Measurements from ENCODE around the gene P3H1. TPM values are rescaled to one million over a fixed set of nuclear protein-coding genes. Genes with fewer than 3 reads are reported as not detected.

The P3H1 gene
- total and polyA plus RNA-seq, 2 of the 13 experiments (the other 11 are each of a cell fraction or from before 2014, with no cell fraction given): 64.6 to 120 TPM

GRCh38 chr1:42743317-42744147 is 23.3 kb downstream of the P3H1 start:
- FAIRE-seq (no peak), DNase-seq (ENCODE audit: low spot score) (no peak), ATAC-seq (no peak)
- Histone ChIP-seq H3K9me3 (ENCODE audit: low read length) (no peaks in the 10 kb centered on the region), H4K20me1 (ENCODE audit: insufficient read depth, low read length) (no peaks in the 10 kb centered on the region), H3K4me2 (ENCODE audit: low read depth, low read length) (no peak overlapping the region), H2AFZ (ENCODE audit: low read length) (no peak overlapping the region), H3K27ac (ENCODE audit: extremely low read length, insufficient read depth, low read length) (no peak overlapping the region), H3K79me2 (ENCODE audit: insufficient read depth, low read length) (no peaks in the 10 kb centered on the region), H3K4me1 (ENCODE audit: insufficient read depth, low read length) (peaks cover 50% of the 10 kb centered on the region), H3K36me3 (replicated peaks in 1 of 2; ENCODE audit: control insufficient read depth in 1 of 2, insufficient read depth in 2 of 2, low read length in 2 of 2) (peaks cover 9 to 25% of the 10 kb centered on the region in 2 experiments; a peak in 3 of 5 replicates), H3K9ac (ENCODE audit: insufficient read depth, low read depth, low read length) (no peak overlapping the region), H3K27me3 (ENCODE audit: control insufficient read depth in 1 of 2, insufficient read depth in 2 of 2, low read length in 2 of 2) (no peaks in the 10 kb centered on the region), H3K4me3 (replicated peaks in 1 of 3; ENCODE audit: insufficient read depth in 1 of 3, low read depth in 2 of 3, low read length in 3 of 3) (no peak overlapping the region)
- intact Hi-C loops (cut with micrococcal nuclease; ENCODE audit: unreplicated experiment): loop anchor here (5.0 to 10.0 kb wide), 2 partner anchors 166 to 409 kb away; partner anchors contain the start of gene FOXJ3
- WGBS (ENCODE audit: low lambda C conversion rate): 82% methylated on average over 21 of the region's 21 CpGs
- BruUV-seq (replicated peaks): no TSS peak
- ChIA-PET CTCF (ENCODE audit: low intra/inter-chr PET ratio, low total read pairs) (no interaction called here), POLR2A (interaction anchor here (1.3 kb wide), 1 partner anchor 61 kb away, joined by 4 read pairs; the partner anchor contains the start of gene YBX1)
- in situ Hi-C loops (cut with HindIII; ENCODE audit: extremely low pct_ligation_motif_present, low pct_unique_long_range_greater_than_20kb): loop anchor here (10.0 to 25.0 kb wide), 2 partner anchors 406 to 599 kb away; partner anchors contain the start of gene FOXJ3
- TF ChIP-seq ZNF280D (CRISPR knock-in tag; IDR thresholded peaks at IDR 0.05): no peak
- no peak for TF ChIP-seq ZFP1 (CRISPR knock-in tag; IDR thresholded peaks at IDR 0.05)
- TF ChIP-seq, protein P1, sequence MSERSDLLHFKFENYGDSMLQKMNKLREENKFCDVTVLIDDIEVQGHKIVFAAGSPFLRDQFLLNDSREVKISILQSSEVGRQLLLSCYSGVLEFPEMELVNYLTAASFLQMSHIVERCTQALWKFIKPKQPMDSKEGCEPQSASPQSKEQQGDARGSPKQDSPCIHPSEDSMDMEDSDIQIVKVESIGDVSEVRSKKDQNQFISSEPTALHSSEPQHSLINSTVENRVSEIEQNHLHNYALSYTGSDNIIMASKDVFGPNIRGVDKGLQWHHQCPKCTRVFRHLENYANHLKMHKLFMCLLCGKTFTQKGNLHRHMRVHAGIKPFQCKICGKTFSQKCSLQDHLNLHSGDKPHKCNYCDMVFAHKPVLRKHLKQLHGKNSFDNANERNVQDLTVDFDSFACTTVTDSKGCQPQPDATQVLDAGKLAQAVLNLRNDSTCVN (CRISPR knock-in tag; IDR thresholded peaks at IDR 0.05; ENCODE audit: borderline replicate concordance): no peak
- TF ChIP-seq SMAD3 (CRISPR knock-in tag; IDR thresholded peaks at IDR 0.05): no peak
- TF ChIP-seq HOXA3 (CRISPR knock-in tag; IDR thresholded peaks at IDR 0.05): no peak
- no peak for TF ChIP-seq ZNF224 (CRISPR knock-in tag; IDR thresholded peaks at IDR 0.05)
- TF ChIP-seq ZNF263 (CRISPR knock-in tag; IDR thresholded peaks at IDR 0.05): no peak
- TF ChIP-seq TAF1 (CRISPR knock-in tag; IDR thresholded peaks at IDR 0.05): no peak

Data from HepG2 (cell line).